Purkinje cell (primary cell): ENCODE data around the gene ABHD16A. TPM values are rescaled to one million over a fixed set of nuclear protein-coding genes. Genes with fewer than 3 reads are reported as not detected.

Experiments
- polyA plus RNA-seq: library from polyadenylated mRNA; unstranded; fragments of >200 nt; fragmentation: Nextera tagmentation; gene quantifications from 2 replicates; pipeline ENCODE4 v1.2.1, GENCODE V29; 2014

The ABHD16A gene
- polyA plus RNA-seq, 1 donor from 2014 or later: 71.0 TPM

GRCh38 chr6:31655349-31656237 is 47.5 kb downstream of the ABHD16A start, which contains the start of gene APOM:
Gene APOM, plus strand, starts transcription at chr6:31655894. Its CDS starts 73 bp downstream, at chr6:31655967.

Other genes with a start within 250 kb of the ABHD16A start
- not detected in 2 replicates for gene MICB, start 205.2 kb downstream of the ABHD16A start, polyA plus RNA-seq
- gene MCCD1, start 174.4 kb downstream of the ABHD16A start, polyA plus RNA-seq: not detected in 2 replicates
- gene DDX39B, start 161.3 kb downstream of the ABHD16A start, polyA plus RNA-seq: 76.0 and 88.5 TPM in 2 replicates
- gene ATP6V1G2, start 156.7 kb downstream of the ABHD16A start, polyA plus RNA-seq: 154 and 211 TPM in 2 replicates
- gene NFKBIL1, start 155.7 kb downstream of the ABHD16A start, polyA plus RNA-seq: 0.62 and 0.75 TPM in 2 replicates
- gene LTA, start 131.0 kb downstream of the ABHD16A start, polyA plus RNA-seq: not detected in 2 replicates
- not detected in 2 replicates for gene TNF, start 127.8 kb downstream of the ABHD16A start, polyA plus RNA-seq
- gene LTB, start 120.9 kb downstream of the ABHD16A start, polyA plus RNA-seq: not detected in 2 replicates
- not detected in 2 replicates for gene LST1, start 117.0 kb downstream of the ABHD16A start, polyA plus RNA-seq
- not detected in 2 replicates for gene NCR3, start 110.3 kb downstream of the ABHD16A start, polyA plus RNA-seq
- 2.7 TPM in 1 of 2 replicates, not detected in the other for gene AIF1, start 88.1 kb downstream of the ABHD16A start, polyA plus RNA-seq
- gene PRRC2A, start 82.6 kb downstream of the ABHD16A start, polyA plus RNA-seq: 3.7 and 3.8 TPM in 2 replicates
- 16.0 and 30.8 TPM in 2 replicates for gene BAG6, start 50.7 kb downstream of the ABHD16A start, polyA plus RNA-seq
- 1.8 and 2.4 TPM in 2 replicates for gene APOM, start 47.4 kb downstream of the ABHD16A start, polyA plus RNA-seq
- gene C6orf47, start 42.5 kb downstream of the ABHD16A start, polyA plus RNA-seq: 0.39 and 1.3 TPM in 2 replicates
- 3.1 and 4.2 TPM in 2 replicates for gene GPANK1, start 38.3 kb downstream of the ABHD16A start, polyA plus RNA-seq
- gene CSNK2B, start 37.2 kb downstream of the ABHD16A start, polyA plus RNA-seq: 299 and 301 TPM in 2 replicates
- 0.24 and 1.8 TPM in 2 replicates for gene LY6G5B, start 33.3 kb downstream of the ABHD16A start, polyA plus RNA-seq
- 0.29 and 2.4 TPM in 2 replicates for gene LY6G5C, start 22.3 kb downstream of the ABHD16A start, polyA plus RNA-seq
- not detected in 2 replicates for gene LY6G6F, start 3.5 kb upstream of the ABHD16A start, polyA plus RNA-seq
- not detected in 2 replicates for gene LY6G6D, start 12.0 kb upstream of the ABHD16A start, polyA plus RNA-seq
- gene LY6G6C, start 18.4 kb upstream of the ABHD16A start, polyA plus RNA-seq: not detected in 2 replicates
- not detected in 2 replicates for gene MPIG6B, start 20.0 kb upstream of the ABHD16A start, polyA plus RNA-seq
- 2.6 and 7.7 TPM in 2 replicates for gene DDAH2, start 26.0 kb upstream of the ABHD16A start, polyA plus RNA-seq
- gene CLIC1, start 33.2 kb upstream of the ABHD16A start, polyA plus RNA-seq: 1.2 and 1.3 TPM in 2 replicates
- not detected in 2 replicates for gene MSH5, start 36.7 kb upstream of the ABHD16A start, polyA plus RNA-seq
- gene SAPCD1, start 59.3 kb upstream of the ABHD16A start, polyA plus RNA-seq: not detected in 2 replicates
- 3.1 TPM in 1 of 2 replicates, not detected in the other for gene VWA7, start 74.0 kb upstream of the ABHD16A start, polyA plus RNA-seq
- gene VARS1, start 92.4 kb upstream of the ABHD16A start, polyA plus RNA-seq: 5.9 and 6.1 TPM in 2 replicates
- 26.3 and 31.0 TPM in 2 replicates for gene LSM2, start 103.6 kb upstream of the ABHD16A start, polyA plus RNA-seq
- 0.76 and 1.6 TPM in 2 replicates for gene HSPA1L, start 112.0 kb upstream of the ABHD16A start, polyA plus RNA-seq
- gene HSPA1A, start 112.2 kb upstream of the ABHD16A start, polyA plus RNA-seq: 3.4 and 5.1 TPM in 2 replicates
- 0.20 and 1.7 TPM in 2 replicates for gene HSPA1B, start 124.4 kb upstream of the ABHD16A start, polyA plus RNA-seq
- gene NEU1, start 159.5 kb upstream of the ABHD16A start, polyA plus RNA-seq: 15.2 and 16.1 TPM in 2 replicates
- not detected in 2 replicates for gene SLC44A4, start 175.7 kb upstream of the ABHD16A start, polyA plus RNA-seq
- 5.9 and 11.4 TPM in 2 replicates for gene EHMT2, start 194.4 kb upstream of the ABHD16A start, polyA plus RNA-seq
- not detected in 2 replicates for gene ZBTB12, start 198.8 kb upstream of the ABHD16A start, polyA plus RNA-seq
- gene C2, start 224.4 kb upstream of the ABHD16A start, polyA plus RNA-seq: 1.2 TPM in 1 of 2 replicates, not detected in the other
- gene CFB, start 242.8 kb upstream of the ABHD16A start, polyA plus RNA-seq: 0.34 TPM in 1 of 2 replicates, not detected in the other